ENCODE data around the gene CHURC1. TPM values are rescaled to one million over a fixed set of nuclear protein-coding genes. Genes with fewer than 3 reads are reported as not detected.

CHURC1 gene
- total RNA-seq, 1 experiment from 2014 or later, result 61.9 TPM

DNA sequence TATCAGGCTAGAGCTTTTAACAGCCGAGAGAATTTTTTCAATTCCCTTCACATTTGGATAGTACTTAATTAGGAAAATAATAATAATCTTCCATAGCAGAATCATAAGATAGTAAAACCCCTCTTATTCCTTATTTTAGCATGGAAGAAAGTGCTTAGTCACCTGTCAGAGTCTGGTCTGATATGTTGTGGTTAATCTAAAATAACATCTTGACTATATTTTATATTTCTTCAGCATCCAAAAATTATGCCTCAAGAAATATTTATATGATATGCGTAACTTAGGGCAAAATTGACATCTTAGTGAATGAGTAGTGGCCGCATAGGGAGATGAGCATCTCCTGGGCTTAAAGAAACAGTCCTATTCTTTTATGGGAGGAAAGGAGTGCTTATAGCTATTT is 12.8 kb downstream of the CHURC1 start:
- Histone ChIP-seq H3K27me3 (replicated peaks; ENCODE audit: insufficient read depth, low read depth, low read length, poor library complexity) (no peaks in the 10 kb centered on the region), H3K4me1 (ENCODE audit: insufficient read depth, low read length, poor library complexity, severe bottlenecking) (peaks cover 9% of the 10 kb centered on the region), H3K36me3 (ENCODE audit: insufficient read depth, low read length, poor library complexity, severe bottlenecking) (peaks cover 44% of the 10 kb centered on the region), H3K9me3 (ENCODE audit: low read depth, low read length, poor library complexity, severe bottlenecking) (no peaks in the 10 kb centered on the region), H3K27ac (ENCODE audit: low read depth, low read length, poor library complexity, severe bottlenecking) (no peak overlapping the region), H3K4me3 (ENCODE audit: low read depth, low read length, poor library complexity, severe bottlenecking) (no peak overlapping the region)
- intact Hi-C loops (cut with micrococcal nuclease; ENCODE audit: unreplicated experiment), result no loop called here
- ChIA-PET POLR2A (ENCODE audit: low non-redundant PET) (interaction anchor here (0.5 kb wide), 1 partner anchor 9 kb away, joined by 14 read pairs; no protein-coding TSS in a partner anchor), CTCF (no interaction called here)
- DNase-seq (ENCODE audit: low spot score), result no peak
- TF ChIP-seq EZH2 (IDR thresholded peaks at IDR 0.05; ENCODE audit: borderline replicate concordance, low read depth, low read length, poor library complexity, severe bottlenecking), result no peak
- TF ChIP-seq, protein P1, sequence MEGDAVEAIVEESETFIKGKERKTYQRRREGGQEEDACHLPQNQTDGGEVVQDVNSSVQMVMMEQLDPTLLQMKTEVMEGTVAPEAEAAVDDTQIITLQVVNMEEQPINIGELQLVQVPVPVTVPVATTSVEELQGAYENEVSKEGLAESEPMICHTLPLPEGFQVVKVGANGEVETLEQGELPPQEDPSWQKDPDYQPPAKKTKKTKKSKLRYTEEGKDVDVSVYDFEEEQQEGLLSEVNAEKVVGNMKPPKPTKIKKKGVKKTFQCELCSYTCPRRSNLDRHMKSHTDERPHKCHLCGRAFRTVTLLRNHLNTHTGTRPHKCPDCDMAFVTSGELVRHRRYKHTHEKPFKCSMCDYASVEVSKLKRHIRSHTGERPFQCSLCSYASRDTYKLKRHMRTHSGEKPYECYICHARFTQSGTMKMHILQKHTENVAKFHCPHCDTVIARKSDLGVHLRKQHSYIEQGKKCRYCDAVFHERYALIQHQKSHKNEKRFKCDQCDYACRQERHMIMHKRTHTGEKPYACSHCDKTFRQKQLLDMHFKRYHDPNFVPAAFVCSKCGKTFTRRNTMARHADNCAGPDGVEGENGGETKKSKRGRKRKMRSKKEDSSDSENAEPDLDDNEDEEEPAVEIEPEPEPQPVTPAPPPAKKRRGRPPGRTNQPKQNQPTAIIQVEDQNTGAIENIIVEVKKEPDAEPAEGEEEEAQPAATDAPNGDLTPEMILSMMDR (conservative IDR thresholded peaks at IDR 0.05; ENCODE audit: low read depth, low read length), result no peak
- no TSS peak for BruUV-seq (replicated peaks)

DNA sequence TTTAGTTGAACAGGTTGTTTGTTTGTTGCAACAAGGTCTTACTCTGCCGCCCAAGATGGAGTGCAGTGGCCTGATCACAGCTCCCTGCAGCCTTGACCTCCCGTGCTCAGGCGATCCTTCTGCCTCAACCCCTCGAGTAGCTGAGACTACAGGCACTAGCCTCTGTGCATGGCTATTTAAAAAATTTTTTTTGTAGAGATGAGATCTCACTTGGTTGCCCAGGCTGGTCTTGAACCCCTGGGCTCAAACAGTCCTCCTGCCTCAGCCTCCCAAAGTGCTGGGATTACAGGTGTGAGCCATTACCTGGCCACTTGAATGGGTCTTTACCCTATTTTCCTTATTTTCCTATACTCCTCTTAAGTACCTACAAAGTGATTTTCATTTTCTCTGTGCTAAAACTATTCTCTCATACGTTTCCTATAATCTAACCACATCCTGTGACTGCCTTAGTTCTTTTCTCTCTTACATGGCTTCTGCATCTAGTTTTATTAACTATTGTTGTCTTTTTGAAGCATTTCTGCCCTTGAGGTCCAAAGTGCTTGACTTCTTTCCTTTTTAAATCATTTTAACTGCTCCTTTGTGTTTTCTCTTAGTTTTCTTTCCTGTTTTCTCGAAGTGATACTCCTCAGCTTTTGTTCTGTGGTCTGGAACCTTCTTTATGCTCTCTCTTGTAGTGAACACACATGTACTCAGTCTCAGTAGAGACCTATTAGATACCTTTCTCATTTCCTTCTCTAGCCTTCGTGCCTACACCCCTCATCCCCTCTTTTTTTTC is 14.2 kb downstream of the CHURC1 start:
- Histone ChIP-seq H3K27ac (ENCODE audit: low read depth, low read length, poor library complexity, severe bottlenecking) (no peak overlapping the region), H3K36me3 (ENCODE audit: insufficient read depth, low read length, poor library complexity, severe bottlenecking) (peaks cover 44% of the 10 kb centered on the region), H3K4me3 (ENCODE audit: low read depth, low read length, poor library complexity, severe bottlenecking) (no peak overlapping the region), H3K27me3 (replicated peaks; ENCODE audit: insufficient read depth, low read depth, low read length, poor library complexity) (no peaks in the 10 kb centered on the region), H3K9me3 (ENCODE audit: low read depth, low read length, poor library complexity, severe bottlenecking) (no peaks in the 10 kb centered on the region), H3K4me1 (ENCODE audit: insufficient read depth, low read length, poor library complexity, severe bottlenecking) (peaks cover 9% of the 10 kb centered on the region)
- DNase-seq (ENCODE audit: low spot score), result no peak
- no TSS peak for BruUV-seq (replicated peaks)
- ChIA-PET CTCF (no interaction called here), POLR2A (ENCODE audit: low non-redundant PET) (no interaction called here)
- intact Hi-C loops (cut with micrococcal nuclease; ENCODE audit: unreplicated experiment), result no loop called here
- TF ChIP-seq EZH2 (IDR thresholded peaks at IDR 0.05; ENCODE audit: borderline replicate concordance, low read depth, low read length, poor library complexity, severe bottlenecking), result no peak
- TF ChIP-seq, protein P1 (conservative IDR thresholded peaks at IDR 0.05; ENCODE audit: low read depth, low read length), result no peak

DNA sequence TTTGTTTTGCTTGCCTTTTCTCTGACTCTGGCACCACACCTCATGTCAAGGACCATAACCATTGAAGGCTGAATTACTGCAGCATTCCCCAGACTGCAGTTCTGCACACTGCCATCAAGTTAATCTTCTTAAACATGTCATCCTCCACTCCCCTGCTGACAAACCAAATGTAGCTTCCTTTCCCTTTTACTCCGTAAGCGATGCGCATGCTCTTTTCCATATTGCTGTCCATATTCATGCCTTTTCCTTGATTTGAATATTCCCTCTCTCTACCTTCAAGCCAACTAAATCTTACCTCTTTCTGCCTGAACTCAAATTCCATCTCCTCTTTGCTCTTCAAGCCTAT is 14.7 kb downstream of the CHURC1 start:
- ChIA-PET POLR2A (ENCODE audit: low non-redundant PET) (no interaction called here), CTCF (no interaction called here)
- no peak overlapping the region for H3K27ac ChIP-seq (ENCODE audit: low read depth, low read length, poor library complexity, severe bottlenecking)
- intact Hi-C loops (cut with micrococcal nuclease; ENCODE audit: unreplicated experiment), result no loop called here
- TF ChIP-seq, protein P1 (conservative IDR thresholded peaks at IDR 0.05; ENCODE audit: low read depth, low read length), result no peak
- no peak for TF ChIP-seq EZH2 (IDR thresholded peaks at IDR 0.05; ENCODE audit: borderline replicate concordance, low read depth, low read length, poor library complexity, severe bottlenecking)
- peaks cover 9% of the 10 kb centered on the region for H3K4me1 ChIP-seq (ENCODE audit: insufficient read depth, low read length, poor library complexity, severe bottlenecking)
- no peak overlapping the region for H3K4me3 ChIP-seq (ENCODE audit: low read depth, low read length, poor library complexity, severe bottlenecking)
- no peaks in the 10 kb centered on the region for H3K9me3 ChIP-seq (ENCODE audit: low read depth, low read length, poor library complexity, severe bottlenecking)
- H3K36me3 ChIP-seq (ENCODE audit: insufficient read depth, low read length, poor library complexity, severe bottlenecking), result peaks cover 42% of the 10 kb centered on the region
- H3K27me3 ChIP-seq (replicated peaks; ENCODE audit: insufficient read depth, low read depth, low read length, poor library complexity), result no peaks in the 10 kb centered on the region
- BruUV-seq (replicated peaks), result no TSS peak
- DNase-seq (ENCODE audit: low spot score), result no peak

Measured in A673 (cell line).